Neuron (in vitro differentiated cells): ENCODE results near the gene NRG3.
"Not testable (repeated sequence)": the region's sequence is repeated elsewhere in the genome, so short reads cannot be mapped to it uniquely, and the experiment has no call there.

Source experiments
- H2AFZ ChIP-seq: one replicate; pipeline ENCODE4 v1.6.1; 2013; ENCODE audit warnings: low read depth, mild to moderate bottlenecking, inconsistent platforms, low read length, moderate library complexity
- H3K27me3 ChIP-seq: one replicate; pipeline ENCODE4 v1.6.1; 2013; ENCODE audit warnings: low read length; ENCODE audit not compliant: insufficient read depth
- H3K36me3 ChIP-seq: one replicate; pipeline ENCODE4 v1.6.1; 2013; ENCODE audit warnings: low read length; ENCODE audit not compliant: insufficient read depth
- H3K4me1 ChIP-seq: one replicate; pipeline ENCODE4 v1.6.1; 2013; ENCODE audit warnings: low read length; ENCODE audit not compliant: insufficient read depth
- H3K4me3 ChIP-seq: 2 replicates; pipeline ENCODE4 v1.5.1; 2013; ENCODE audit warnings: mild to moderate bottlenecking, low read length, moderate library complexity
- H3K9me3 ChIP-seq: one replicate; pipeline ENCODE4 v1.6.1; 2013; ENCODE audit warnings: low read length

The NRG3 gene

GRCh38 chr10:81996927-81997326, 121.9 kb downstream of the NRG3 start:
- Histone ChIP-seq H3K4me3 (no peak overlapping the region), H3K4me1 (peaks cover 2% of the 10 kb centered on the region), H3K9me3 (no peaks in the 10 kb centered on the region), H3K27me3 (no peaks in the 10 kb centered on the region), H2AFZ (no peak overlapping the region), H3K36me3 (no peaks in the 10 kb centered on the region)

DNA sequence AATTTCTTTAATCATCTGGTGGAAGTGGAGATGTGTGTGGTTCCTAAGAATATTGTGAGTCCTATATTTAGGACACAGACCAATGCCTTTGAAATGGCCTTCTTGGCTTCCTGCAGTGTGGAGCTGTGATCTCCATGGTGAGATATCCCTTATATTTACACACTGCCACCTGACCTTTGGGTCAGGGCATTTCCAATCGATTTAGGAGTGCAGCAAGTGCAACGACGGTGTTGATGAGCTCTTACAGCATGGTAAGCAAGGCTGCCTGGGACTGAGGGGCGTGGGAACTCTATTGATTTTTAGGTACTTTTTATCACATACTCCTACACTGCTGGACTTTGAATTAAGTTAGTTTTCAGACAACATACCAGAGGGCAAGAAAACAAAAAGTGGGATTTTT, 146.0 kb downstream of the NRG3 start:
- Histone ChIP-seq H3K36me3 (no peaks in the 10 kb centered on the region), H3K4me1 (no peaks in the 10 kb centered on the region), H2AFZ (no peak overlapping the region), H3K9me3 (no peaks in the 10 kb centered on the region), H3K4me3 (no peak overlapping the region), H3K27me3 (no peaks in the 10 kb centered on the region)

DNA sequence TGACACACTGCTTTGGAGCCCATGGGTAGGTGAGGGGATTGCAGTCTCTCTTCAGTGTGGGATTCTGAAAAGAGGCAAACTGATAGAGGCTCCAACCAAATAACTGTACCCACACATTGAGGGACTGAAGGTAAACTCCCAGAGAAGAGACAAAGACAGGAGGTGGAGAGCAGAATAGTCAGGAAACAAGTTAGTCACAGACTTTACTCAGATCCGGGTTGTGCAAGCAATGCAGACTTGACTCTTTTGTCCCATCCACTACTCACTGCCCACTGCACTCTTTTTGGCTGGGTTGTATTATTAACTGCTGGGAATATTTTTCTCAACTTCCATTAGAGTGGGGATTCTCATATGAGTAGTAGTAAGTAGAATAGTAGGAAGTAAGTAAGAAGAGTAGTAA, 152.7 kb downstream of the NRG3 start:
- H2AFZ ChIP-seq = no peak overlapping the region
- no peaks in the 10 kb centered on the region for H3K4me1 ChIP-seq
- no peaks in the 10 kb centered on the region for H3K36me3 ChIP-seq
- H3K27me3 ChIP-seq = no peaks in the 10 kb centered on the region
- no peaks in the 10 kb centered on the region for H3K9me3 ChIP-seq
- no peak overlapping the region for H3K4me3 ChIP-seq

GRCh38 chr10:82037076-82037475, 162.1 kb downstream of the NRG3 start:
- H3K36me3 ChIP-seq = no peaks in the 10 kb centered on the region
- H3K4me1 ChIP-seq = no peaks in the 10 kb centered on the region
- no peaks in the 10 kb centered on the region for H3K9me3 ChIP-seq
- no peak overlapping the region for H2AFZ ChIP-seq
- H3K27me3 ChIP-seq = no peaks in the 10 kb centered on the region
- no peak overlapping the region for H3K4me3 ChIP-seq

GRCh38 chr10:82038587-82038986, 163.6 kb downstream of the NRG3 start:
- Histone ChIP-seq H3K4me1 (no peaks in the 10 kb centered on the region), H3K4me3 (no peak overlapping the region), H3K9me3 (no peaks in the 10 kb centered on the region), H3K27me3 (no peaks in the 10 kb centered on the region), H2AFZ (no peak overlapping the region), H3K36me3 (no peaks in the 10 kb centered on the region)

GRCh38 chr10:82040336-82040735, 165.3 kb downstream of the NRG3 start:
- H3K27me3 ChIP-seq = no peaks in the 10 kb centered on the region
- H2AFZ ChIP-seq = no peak overlapping the region
- H3K4me3 ChIP-seq = no peak overlapping the region
- peaks cover 2% of the 10 kb centered on the region for H3K9me3 ChIP-seq
- H3K36me3 ChIP-seq = no peaks in the 10 kb centered on the region
- H3K4me1 ChIP-seq = no peaks in the 10 kb centered on the region

GRCh38 chr10:82041018-82041417, 166.0 kb downstream of the NRG3 start:
- no peak overlapping the region for H3K4me3 ChIP-seq
- peaks cover 2% of the 10 kb centered on the region for H3K9me3 ChIP-seq
- H3K27me3 ChIP-seq = no peaks in the 10 kb centered on the region
- no peaks in the 10 kb centered on the region for H3K36me3 ChIP-seq
- no peak overlapping the region for H2AFZ ChIP-seq
- H3K4me1 ChIP-seq = no peaks in the 10 kb centered on the region

- H3K4me1 ChIP-seq = peaks cover 3% of the 10 kb centered on the region
- no peak overlapping the region for H2AFZ ChIP-seq
- H3K36me3 ChIP-seq = no peaks in the 10 kb centered on the region
- H3K9me3 ChIP-seq = no peaks in the 10 kb centered on the region
- H3K4me3 ChIP-seq = no peak overlapping the region
- no peaks in the 10 kb centered on the region for H3K27me3 ChIP-seq
Measured at GRCh38 chr10:82056391-82056790, 181.4 kb downstream of the NRG3 start.

DNA sequence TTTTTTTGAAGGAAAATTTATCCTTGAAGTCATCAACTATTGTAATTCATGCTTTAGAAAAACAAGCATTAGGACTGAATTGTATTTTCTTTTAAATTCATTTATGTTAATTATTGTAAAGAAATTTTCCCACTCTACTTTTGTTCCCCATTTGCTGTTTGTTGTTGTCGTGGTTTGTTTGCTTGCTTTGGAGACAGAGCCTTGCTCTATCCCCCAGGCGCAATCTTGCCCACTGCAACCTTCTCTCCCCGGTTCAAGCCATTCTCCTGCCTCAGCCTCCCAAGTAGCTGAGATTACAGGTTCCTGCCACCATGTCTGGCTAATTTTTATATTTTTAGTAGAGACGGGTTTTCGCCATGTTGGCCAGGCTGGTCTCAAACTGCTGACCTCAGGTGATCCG, 192.2 kb downstream of the NRG3 start:
- H3K36me3 ChIP-seq, H3K9me3 ChIP-seq, H3K27me3 ChIP-seq, H3K4me1 ChIP-seq, H3K4me3 ChIP-seq, H2AFZ ChIP-seq: not testable (repeated sequence)

- no peak overlapping the region for H3K4me3 ChIP-seq
- no peak overlapping the region for H2AFZ ChIP-seq
- H3K27me3 ChIP-seq = no peaks in the 10 kb centered on the region
- H3K9me3 ChIP-seq = no peaks in the 10 kb centered on the region
- H3K36me3 ChIP-seq = no peaks in the 10 kb centered on the region
- no peaks in the 10 kb centered on the region for H3K4me1 ChIP-seq
Measured at GRCh38 chr10:82068501-82068900, 193.5 kb downstream of the NRG3 start.

- Histone ChIP-seq H3K27me3 (no peaks in the 10 kb centered on the region), H3K4me3 (no peak overlapping the region), H2AFZ (no peak overlapping the region), H3K36me3 (no peaks in the 10 kb centered on the region), H3K9me3 (no peaks in the 10 kb centered on the region), H3K4me1 (no peaks in the 10 kb centered on the region)
Measured at GRCh38 chr10:82071231-82071630, 196.2 kb downstream of the NRG3 start.

GRCh38 chr10:82072124-82072523, 197.1 kb downstream of the NRG3 start:
- no peak overlapping the region for H3K4me3 ChIP-seq
- no peaks in the 10 kb centered on the region for H3K9me3 ChIP-seq
- H3K36me3 ChIP-seq = no peaks in the 10 kb centered on the region
- H2AFZ ChIP-seq = no peak overlapping the region
- no peaks in the 10 kb centered on the region for H3K4me1 ChIP-seq
- no peaks in the 10 kb centered on the region for H3K27me3 ChIP-seq

- Histone ChIP-seq H3K4me1 (no peaks in the 10 kb centered on the region), H3K9me3 (no peaks in the 10 kb centered on the region), H3K4me3 (no peak overlapping the region), H2AFZ (no peak overlapping the region), H3K36me3 (no peaks in the 10 kb centered on the region), H3K27me3 (no peaks in the 10 kb centered on the region)
Measured at GRCh38 chr10:82075605-82076004, 200.6 kb downstream of the NRG3 start.

GRCh38 chr10:82084496-82084895, 209.5 kb downstream of the NRG3 start:
- peaks cover 20% of the 10 kb centered on the region for H3K4me1 ChIP-seq
- peaks cover 2% of the 10 kb centered on the region for H3K9me3 ChIP-seq
- no peak overlapping the region for H3K4me3 ChIP-seq
- H3K36me3 ChIP-seq = no peaks in the 10 kb centered on the region
- H3K27me3 ChIP-seq = no peaks in the 10 kb centered on the region
- H2AFZ ChIP-seq = no peak overlapping the region
